ENCODE measurements around the gene DMPK.

Gene DMPK

GRCh38 chr19:45814851-45815480 lies 32.7 kb upstream of the DMPK start, which contains the start of gene RSPH6A:
RSPH6A (minus strand) TSS chr19:45815308; CDS start chr19:45815176, 132 bp downstream.
- no peak for DNase-seq (ENCODE audit: low read depth in 2 of 2)
- H3K4me3 ChIP-seq (replicated peaks in 1 of 2; ENCODE audit: low read depth in 2 of 2, low read length in 2 of 2) = no peak within 1 kb of the TSS
- TF ChIP-seq CTCF (IDR thresholded peaks at IDR 0.05; ENCODE audit: low read depth, low read length) = no peak

- no peak overlapping the region for H3K4me3 ChIP-seq (replicated peaks in 1 of 2; ENCODE audit: low read depth in 2 of 2, low read length in 2 of 2)
- no peak for DNase-seq (ENCODE audit: low read depth in 2 of 2)
- no peak for TF ChIP-seq CTCF (IDR thresholded peaks at IDR 0.05; ENCODE audit: low read depth, low read length)
These were observed 32.0 kb upstream of the DMPK start for GRCh38 chr19:45814166-45814780.

- TF ChIP-seq CTCF (IDR thresholded peaks at IDR 0.05; ENCODE audit: low read depth, low read length) = no peak
- no peak overlapping the region for H3K4me3 ChIP-seq (replicated peaks in 1 of 2; ENCODE audit: low read depth in 2 of 2, low read length in 2 of 2)
- DNase-seq (ENCODE audit: low read depth in 2 of 2) = no peak
These were observed 30.0 kb upstream of the DMPK start for GRCh38 chr19:45812297-45812696.

DNA sequence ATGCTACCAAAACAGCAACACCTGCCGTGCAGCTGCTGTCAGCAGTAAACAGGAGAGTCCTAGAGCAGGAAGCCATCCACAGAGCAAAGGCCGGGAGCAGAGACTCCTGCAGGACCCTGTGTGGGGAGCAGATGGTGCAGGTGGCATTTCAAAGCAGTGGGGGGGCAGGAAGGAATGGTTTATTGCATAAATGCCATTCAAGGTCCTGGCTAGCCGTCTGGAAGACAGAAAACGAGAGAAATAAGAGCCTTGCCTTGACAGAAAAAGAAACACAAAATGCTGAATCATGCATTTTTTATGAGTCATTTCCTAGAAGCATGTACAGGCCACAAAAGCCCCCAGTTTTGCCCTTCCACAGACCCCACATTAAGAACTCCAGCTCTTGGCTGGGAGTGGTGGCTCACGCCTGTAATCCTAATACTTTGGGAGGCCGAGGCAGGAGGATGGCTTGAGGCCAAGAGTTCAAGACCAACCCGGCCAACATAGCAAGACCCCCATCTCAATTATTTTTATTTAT lies 27.4 kb upstream of the DMPK start:
- H3K4me3 ChIP-seq (replicated peaks in 1 of 2; ENCODE audit: low read depth in 2 of 2, low read length in 2 of 2) = no peak overlapping the region
- no peak for TF ChIP-seq CTCF (IDR thresholded peaks at IDR 0.05; ENCODE audit: low read depth, low read length)

GRCh38 chr19:45805719-45806118 lies 23.4 kb upstream of the DMPK start:
- no peak for TF ChIP-seq CTCF (IDR thresholded peaks at IDR 0.05; ENCODE audit: low read depth, low read length)
- H3K4me3 ChIP-seq (replicated peaks in 1 of 2; ENCODE audit: low read depth in 2 of 2, low read length in 2 of 2) = no peak overlapping the region
- no peak for DNase-seq (ENCODE audit: low read depth in 2 of 2)

More for the DNA sequence above, 27.4 kb upstream of the DMPK start:
- peak; percentile 74 to 81 for DNase-seq (ENCODE audit: low read depth in 2 of 2)

- TF ChIP-seq CTCF (IDR thresholded peaks at IDR 0.05; ENCODE audit: low read depth, low read length) = no peak
- H3K4me3 ChIP-seq (replicated peaks in 1 of 2; ENCODE audit: low read depth in 2 of 2, low read length in 2 of 2) = no peak overlapping the region
- no peak for DNase-seq (ENCODE audit: low read depth in 2 of 2)
These were observed 22.6 kb upstream of the DMPK start for GRCh38 chr19:45804959-45805230.
